ENCODE data around the gene ERC2.
A peak's percentile ranks its signal among the peaks of the same experiment; 100 is the strongest.

ERC2 gene

GRCh38 chr3:55501905-55502304, 966.4 kb downstream of the ERC2 start:
- Histone ChIP-seq H3K4me3 (ENCODE audit: low read depth, low read length) (no peak overlapping the region), H3K36me3 (ENCODE audit: control insufficient read depth in 2 of 2, insufficient read depth in 1 of 2, low read length in 2 of 2) (no peaks in the 10 kb centered on the region), H3K9me3 (ENCODE audit: control insufficient read depth, insufficient read depth, low read depth, low read length) (no peaks in the 10 kb centered on the region), H3K27ac (ENCODE audit: extremely low read depth, low read depth, low read length) (no peak overlapping the region), H3K4me1 (ENCODE audit: control insufficient read depth, insufficient read depth, low read length) (peaks cover 6% of the 10 kb centered on the region)
- POLR2A ChIA-PET, result no interaction called here
- no peak for TF ChIP-seq ZNF223 (tag by site-specific recombination; IDR thresholded peaks at IDR 0.05)
- CTCF ChIA-PET, result interaction anchor here (0.6 kb wide), 1 partner anchor 17 kb away, joined by 3 read pairs; no protein-coding TSS in a partner anchor

- CTCF ChIA-PET, result no interaction called here
- H3K36me3 ChIP-seq (ENCODE audit: control insufficient read depth in 2 of 2, insufficient read depth in 1 of 2, low read length in 2 of 2), result no peaks in the 10 kb centered on the region
- H3K4me3 ChIP-seq (ENCODE audit: low read depth, low read length), result no peak overlapping the region
- H3K9me3 ChIP-seq (ENCODE audit: control insufficient read depth, insufficient read depth, low read depth, low read length), result no peaks in the 10 kb centered on the region
- no peak overlapping the region for H3K27ac ChIP-seq (ENCODE audit: extremely low read depth, low read depth, low read length)
- peaks cover 3% of the 10 kb centered on the region for H3K4me1 ChIP-seq (ENCODE audit: control insufficient read depth, insufficient read depth, low read length)
- TF ChIP-seq EGR2 (tag by site-specific recombination; IDR thresholded peaks at IDR 0.05; ENCODE audit: low read depth), result no peak
- TF ChIP-seq HOXD13 (CRISPR knock-in tag; IDR thresholded peaks at IDR 0.05; ENCODE audit: borderline replicate concordance), result no peak
- TF ChIP-seq ZNF423 (tag by site-specific recombination; IDR thresholded peaks at IDR 0.05), result no peak
- no peak for TF ChIP-seq SCRT1 (tag by site-specific recombination; IDR thresholded peaks at IDR 0.05; ENCODE audit: borderline replicate concordance)
- TF ChIP-seq ZNF560 (tag by site-specific recombination; IDR thresholded peaks at IDR 0.05; ENCODE audit: borderline replicate concordance), result no peak
- TF ChIP-seq ZNF623 (tag by site-specific recombination; IDR thresholded peaks at IDR 0.05), result no peak
- TF ChIP-seq ZNF174 (tag by site-specific recombination; IDR thresholded peaks at IDR 0.05), result no peak
- TF ChIP-seq ZNF350 (tag by site-specific recombination; IDR thresholded peaks at IDR 0.05), result no peak
- no peak for TF ChIP-seq ZNF658 (tag by site-specific recombination; IDR thresholded peaks at IDR 0.05)
- POLR2A ChIA-PET, result no interaction called here
Observed at GRCh38 chr3:55500555-55501330, 967.5 kb downstream of the ERC2 start.

- Histone ChIP-seq H3K4me3 (ENCODE audit: low read depth, low read length) (no peak overlapping the region), H3K27ac (ENCODE audit: extremely low read depth, low read depth, low read length) (no peak overlapping the region), H3K9me3 (ENCODE audit: control insufficient read depth, insufficient read depth, low read depth, low read length) (no peaks in the 10 kb centered on the region), H3K4me1 (ENCODE audit: control insufficient read depth, insufficient read depth, low read length) (no peaks in the 10 kb centered on the region), H3K36me3 (ENCODE audit: control insufficient read depth in 2 of 2, insufficient read depth in 1 of 2, low read length in 2 of 2) (no peaks in the 10 kb centered on the region)
- ChIA-PET CTCF (no interaction called here), POLR2A (no interaction called here)
- TF ChIP-seq ZNF473 (tag by site-specific recombination; IDR thresholded peaks at IDR 0.05), result no peak
- no peak for TF ChIP-seq KLF8 (tag by site-specific recombination; IDR thresholded peaks at IDR 0.05)
- TF ChIP-seq PRDM4 (tag by site-specific recombination; IDR thresholded peaks at IDR 0.05), result no peak
- TF ChIP-seq ZNF324 (tag by site-specific recombination; IDR thresholded peaks at IDR 0.05), result no peak
Observed at GRCh38 chr3:55498520-55498919, 969.7 kb downstream of the ERC2 start.

- Histone ChIP-seq H3K4me3 (ENCODE audit: low read depth, low read length) (no peak overlapping the region), H3K36me3 (ENCODE audit: control insufficient read depth in 2 of 2, insufficient read depth in 1 of 2, low read length in 2 of 2) (no peaks in the 10 kb centered on the region), H3K9me3 (ENCODE audit: control insufficient read depth, insufficient read depth, low read depth, low read length) (no peaks in the 10 kb centered on the region), H3K27ac (ENCODE audit: extremely low read depth, low read depth, low read length) (no peak overlapping the region), H3K4me1 (ENCODE audit: control insufficient read depth, insufficient read depth, low read length) (no peaks in the 10 kb centered on the region)
- no peak for TF ChIP-seq ZNF221 (tag by site-specific recombination; IDR thresholded peaks at IDR 0.05; ENCODE audit: borderline replicate concordance)
- 0 out of 2 replicates have a peak, but pooled peaks have one; percentile 41 for TF ChIP-seq GLIS1 (tag by site-specific recombination; IDR thresholded peaks at IDR 0.05)
- ChIA-PET POLR2A (no interaction called here), CTCF (no interaction called here)
Observed at GRCh38 chr3:55497250-55497649, 971.0 kb downstream of the ERC2 start.

Measured in HEK293 (cell line).